GM18909 (cell line): Measurements from ENCODE around the gene TSPAN9.

Experiments used
- ATAC-seq: cut with Tn5 transposase; IDR thresholded peaks from one replicate; pipeline ENCODE4 v1.9.1; 2021; ENCODE audit warnings: mild to moderate bottlenecking; ENCODE audit not compliant: unreplicated experiment, poor library complexity

Gene TSPAN9

GRCh38 chr12:3152892-3153291, 75.7 kb downstream of the TSPAN9 start:
- ATAC-seq: no peak

- ATAC-seq: no peak
Measured at GRCh38 chr12:3154006-3154405, 76.8 kb downstream of the TSPAN9 start.

- no peak for ATAC-seq
Measured at GRCh38 chr12:3155702-3156370, 78.7 kb downstream of the TSPAN9 start.

- ATAC-seq: no peak
Measured at GRCh38 chr12:3157581-3158323, 80.6 kb downstream of the TSPAN9 start.

GRCh38 chr12:3158851-3159465, 81.8 kb downstream of the TSPAN9 start:
- ATAC-seq: no peak

- ATAC-seq: no peak
Measured at GRCh38 chr12:3160081-3160480, 82.9 kb downstream of the TSPAN9 start.

GRCh38 chr12:3161861-3162260, 84.7 kb downstream of the TSPAN9 start:
- no peak for ATAC-seq

GRCh38 chr12:3164454-3165077, 87.4 kb downstream of the TSPAN9 start:
- no peak for ATAC-seq

- ATAC-seq: no peak
Measured at GRCh38 chr12:3165078-3165980, 88.2 kb downstream of the TSPAN9 start.

- ATAC-seq: no peak
Measured at GRCh38 chr12:3167636-3168035, 90.5 kb downstream of the TSPAN9 start.

GRCh38 chr12:3168223-3169221, 91.3 kb downstream of the TSPAN9 start:
- ATAC-seq: no peak

GRCh38 chr12:3170423-3171194, 93.4 kb downstream of the TSPAN9 start:
- no peak for ATAC-seq

- ATAC-seq: no peak
Measured at GRCh38 chr12:3171195-3171591, 94.0 kb downstream of the TSPAN9 start.

GRCh38 chr12:3172124-3173007, 95.2 kb downstream of the TSPAN9 start:
- no peak for ATAC-seq

- ATAC-seq: no peak
Measured at GRCh38 chr12:3173008-3173553, 95.9 kb downstream of the TSPAN9 start.

- no peak for ATAC-seq
Measured at GRCh38 chr12:3173912-3174311, 96.7 kb downstream of the TSPAN9 start.

GRCh38 chr12:3175238-3175637, 98.1 kb downstream of the TSPAN9 start:
- no peak for ATAC-seq
